LNCAP (cell line): ENCODE measurements around the gene WFDC1.

Experiments used
- CTCF ChIP-seq: fragments of 450-650 bp; IDR thresholded peaks from 2 replicates; pipeline ENCODE4 v1.5.1; 2017; ENCODE audit warnings: mild to moderate bottlenecking

Gene WFDC1

GRCh38 chr16:84321932-84322331 is 27.3 kb downstream of the WFDC1 start:
- TF ChIP-seq CTCF, result no peak

GRCh38 chr16:84322749-84323148 is 28.1 kb downstream of the WFDC1 start:
- TF ChIP-seq CTCF, result no peak

GRCh38 chr16:84323606-84324005 is 28.9 kb downstream of the WFDC1 start:
- no peak for TF ChIP-seq CTCF

GRCh38 chr16:84324434-84325262 is 30.0 kb downstream of the WFDC1 start:
- no peak for TF ChIP-seq CTCF

DNA sequence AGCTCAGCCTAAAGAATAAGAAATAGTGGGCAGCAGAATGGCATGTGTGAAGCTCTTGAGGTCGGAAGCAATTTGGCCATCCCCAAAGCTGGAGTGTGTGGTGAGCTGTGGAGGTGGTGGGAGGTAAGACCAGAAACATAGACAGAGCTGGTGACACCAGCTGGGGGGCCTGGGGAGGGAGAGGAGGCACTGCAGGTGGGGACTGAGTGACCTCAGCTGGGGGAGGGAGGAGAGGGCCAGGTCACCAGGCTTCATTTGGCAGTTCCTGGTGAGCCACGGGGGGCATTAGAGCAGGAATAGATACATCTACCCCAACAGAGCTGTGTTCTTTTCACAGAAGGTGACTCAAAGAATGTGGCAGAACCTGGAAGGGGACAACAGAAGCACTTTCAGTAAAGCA is 31.9 kb downstream of the WFDC1 start:
- TF ChIP-seq CTCF, result no peak

DNA sequence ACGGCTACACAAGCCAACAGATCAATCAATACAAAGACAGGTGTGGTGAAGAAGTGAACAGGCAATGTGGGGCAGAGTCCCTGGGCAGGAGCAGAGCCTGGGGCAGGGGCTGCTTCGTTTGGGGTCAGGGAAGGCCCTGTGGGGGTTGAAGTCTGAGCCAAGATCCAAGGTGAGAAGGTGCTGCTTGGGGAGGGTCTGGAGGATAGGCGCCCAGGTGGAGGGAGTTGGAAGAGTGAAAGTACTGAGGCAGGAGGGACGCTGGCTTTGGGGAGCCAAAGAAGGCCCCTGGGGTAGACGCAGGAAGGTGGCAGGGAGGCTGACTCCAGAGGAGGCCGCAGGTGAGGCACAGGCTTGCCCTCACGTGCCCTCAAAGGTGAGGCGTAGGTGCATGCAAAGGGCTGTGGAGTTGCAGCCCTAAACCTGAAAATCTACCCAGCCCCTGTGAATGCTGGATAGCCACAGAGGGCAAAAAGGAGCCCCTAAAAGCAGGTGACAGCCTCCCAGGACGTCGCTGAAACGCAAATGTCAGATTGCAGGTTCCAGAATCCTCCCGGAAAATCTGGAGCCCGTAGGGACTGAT is 33.3 kb downstream of the WFDC1 start:
- no peak for TF ChIP-seq CTCF

DNA sequence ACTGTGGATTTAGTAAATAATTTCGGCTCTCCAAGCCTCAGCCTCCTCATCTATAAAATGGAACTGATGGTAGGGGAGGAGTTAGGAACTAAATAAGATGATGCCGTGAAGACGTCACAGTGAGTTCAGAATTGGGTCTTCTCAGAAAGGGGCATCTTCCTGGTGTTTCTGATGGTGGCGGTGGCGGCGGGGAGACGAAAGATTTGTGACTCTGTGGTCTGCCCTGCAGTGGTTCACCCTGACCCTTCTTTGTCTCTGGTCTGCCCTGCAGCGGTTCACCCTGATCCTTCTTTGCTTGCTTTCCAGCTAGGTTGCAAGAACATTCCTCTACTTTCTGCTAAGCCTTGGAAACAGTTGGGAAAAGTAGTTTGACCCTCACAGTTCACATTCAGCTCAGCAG is 34.3 kb downstream of the WFDC1 start:
- TF ChIP-seq CTCF, result no peak
